HG02763 (cell line): ENCODE measurements around the gene ALG12.

Source experiments
- ATAC-seq: cut with Tn5 transposase; IDR thresholded peaks from one replicate; pipeline ENCODE4 v1.9.1; 2021; ENCODE audit warnings: mild to moderate bottlenecking, moderate library complexity; ENCODE audit not compliant: unreplicated experiment

The ALG12 gene

GRCh38 chr22:49894322-49895054, 23.8 kb downstream of the ALG12 start:
- no peak for ATAC-seq

- no peak for ATAC-seq
Observed at GRCh38 chr22:49893025-49893424, 25.2 kb downstream of the ALG12 start.

- ATAC-seq, result no peak
Observed at GRCh38 chr22:49892226-49892899, 25.9 kb downstream of the ALG12 start.

GRCh38 chr22:49889071-49889470, 29.2 kb downstream of the ALG12 start:
- no peak for ATAC-seq

GRCh38 chr22:49887702-49888101, 30.5 kb downstream of the ALG12 start:
- no peak for ATAC-seq

- no peak for ATAC-seq
Observed at GRCh38 chr22:49887064-49887451, 31.2 kb downstream of the ALG12 start.

GRCh38 chr22:49886346-49887063, 31.7 kb downstream of the ALG12 start:
- no peak for ATAC-seq

- no peak for ATAC-seq
Observed at GRCh38 chr22:49885881-49886280, 32.4 kb downstream of the ALG12 start.

- no peak for ATAC-seq
Observed at GRCh38 chr22:49885281-49885680, 33.0 kb downstream of the ALG12 start.

GRCh38 chr22:49884503-49885260, 33.6 kb downstream of the ALG12 start:
- no peak for ATAC-seq

- no peak for ATAC-seq
Observed at GRCh38 chr22:49884075-49884474, 34.2 kb downstream of the ALG12 start.

- ATAC-seq, result no peak
Observed at GRCh38 chr22:49883294-49883640, 35.0 kb downstream of the ALG12 start.

- no peak for ATAC-seq
Observed at GRCh38 chr22:49882519-49883293, 35.5 kb downstream of the ALG12 start.

GRCh38 chr22:49881856-49882255, 36.4 kb downstream of the ALG12 start:
- ATAC-seq, result no peak

GRCh38 chr22:49880281-49880680, 38.0 kb downstream of the ALG12 start:
- no peak for ATAC-seq

GRCh38 chr22:49879871-49880270, 38.4 kb downstream of the ALG12 start:
- no peak for ATAC-seq

- ATAC-seq, result no peak
Observed at GRCh38 chr22:49878206-49878605, 40.0 kb downstream of the ALG12 start.

- no peak for ATAC-seq
Observed at GRCh38 chr22:49877642-49878041, 40.6 kb downstream of the ALG12 start.

- no peak for ATAC-seq
Observed at GRCh38 chr22:49873228-49873940, 44.9 kb downstream of the ALG12 start.

GRCh38 chr22:49872347-49872746, 45.9 kb downstream of the ALG12 start:
- ATAC-seq, result no peak
